ENCODE results near the gene PSMC1.
A peak's percentile ranks its signal among the peaks of the same experiment; 100 is the strongest.

Gene PSMC1

DNA sequence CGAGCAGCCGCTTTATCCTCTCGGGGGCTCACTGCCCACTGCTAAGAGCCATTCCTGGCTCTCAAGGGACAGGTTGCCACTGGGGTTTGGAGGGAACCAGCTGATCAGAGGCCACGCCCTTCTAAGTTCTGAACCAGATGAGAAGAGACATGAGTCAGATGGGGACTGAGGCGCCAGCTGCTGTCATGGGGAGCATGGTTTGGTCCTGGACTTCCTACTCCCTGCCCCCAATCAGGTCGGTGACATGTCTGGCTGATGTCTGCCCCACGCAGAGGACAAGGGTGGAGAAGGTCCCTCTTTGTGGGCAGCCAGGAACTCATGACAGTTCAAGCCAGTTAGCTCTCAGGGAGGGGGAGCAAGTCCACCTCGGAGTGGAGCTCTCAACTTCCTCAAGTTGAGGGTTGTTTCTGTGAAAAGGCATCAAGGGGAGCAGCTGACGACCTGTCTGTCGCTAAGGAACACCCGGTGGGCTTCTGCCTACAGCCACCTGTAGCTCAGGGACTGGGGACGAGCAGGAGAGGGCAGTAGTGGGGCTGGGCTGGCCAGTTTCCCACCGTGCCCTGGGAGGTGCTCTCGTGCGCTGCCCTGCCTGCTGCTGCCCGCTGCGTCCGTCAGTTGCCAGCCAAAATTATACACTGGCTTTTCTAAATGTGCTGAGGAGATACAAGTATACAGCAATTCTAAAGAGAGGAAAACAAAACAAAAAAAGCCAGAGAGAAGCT lies 20.5 kb downstream of the PSMC1 start:
- no peak for DNase-seq

DNA sequence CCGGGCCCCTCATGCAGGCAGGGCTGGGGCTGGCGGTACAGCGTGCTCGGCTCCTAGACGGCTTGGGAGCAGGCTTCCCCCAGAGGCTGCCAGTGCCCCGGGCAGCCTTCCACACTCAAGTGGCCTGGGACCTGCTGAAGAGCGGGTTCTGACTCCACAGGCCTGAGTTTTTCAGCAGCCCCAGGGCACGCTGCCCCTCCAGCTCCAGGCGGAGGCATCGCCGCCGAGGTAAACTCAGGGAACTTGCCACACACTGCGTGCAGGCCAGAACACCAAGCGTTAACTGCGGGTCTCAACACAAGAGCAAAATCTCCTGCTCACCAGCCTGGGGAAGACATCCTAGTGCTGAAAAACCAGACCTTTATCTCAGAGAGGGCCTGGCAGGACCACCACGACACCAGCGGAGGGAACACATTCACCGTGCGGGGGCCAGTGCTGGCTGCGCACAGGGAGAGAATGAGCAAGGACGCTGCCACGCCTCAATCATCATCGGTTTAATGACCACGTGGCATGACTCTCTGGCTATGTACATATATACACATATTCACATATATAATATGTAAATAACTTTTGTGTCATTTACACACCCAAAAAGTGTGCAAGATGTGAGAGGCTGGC lies 21.3 kb downstream of the PSMC1 start:
- DNase-seq: no peak

DNA sequence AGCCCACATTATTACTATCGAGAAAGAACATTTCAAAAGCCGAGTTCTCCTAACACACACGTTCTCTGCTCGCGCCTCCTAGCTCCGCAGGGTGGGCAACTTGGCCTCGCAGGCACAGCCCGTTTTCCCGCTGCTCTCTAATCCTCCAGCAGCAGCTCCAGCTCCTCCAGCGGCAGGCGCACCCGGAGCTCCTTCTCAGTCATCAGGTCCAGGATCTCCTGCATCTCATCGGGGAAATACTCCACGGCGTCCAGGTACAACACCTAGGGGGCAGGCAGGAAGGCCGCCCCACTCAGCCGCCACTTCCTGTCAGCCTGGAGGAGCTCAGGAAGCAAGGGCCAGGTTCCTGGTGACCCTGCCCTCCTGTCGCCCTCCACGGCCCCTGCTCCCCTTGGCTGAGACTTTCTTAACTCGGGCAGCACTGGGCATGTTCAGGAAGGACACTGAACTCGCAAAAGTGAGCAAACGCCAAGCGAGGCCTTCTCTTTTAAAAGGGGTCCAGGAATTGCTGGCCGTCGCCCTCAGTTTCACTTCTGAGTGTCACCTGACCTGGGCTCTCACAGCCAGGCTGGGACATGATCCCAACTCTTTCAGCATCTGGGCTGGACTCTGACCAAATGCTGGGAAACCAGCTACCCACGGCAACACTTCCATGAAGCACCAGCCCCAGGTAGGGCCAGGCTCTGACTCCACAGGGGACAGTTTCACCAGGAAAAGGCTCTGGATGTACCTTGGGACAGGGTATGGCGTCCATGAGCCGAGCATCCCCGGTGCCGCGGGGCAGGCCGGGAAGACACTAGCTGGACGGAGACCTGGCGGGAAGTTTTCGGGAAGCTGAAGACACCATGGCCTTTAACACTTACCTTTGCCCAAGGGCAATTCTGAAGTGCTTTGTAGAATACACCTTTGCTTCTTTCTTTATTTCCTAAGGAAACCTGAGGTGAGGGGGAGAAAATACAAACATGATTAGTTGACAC lies 22.1 kb downstream of the PSMC1 start:
- no peak for DNase-seq

DNA sequence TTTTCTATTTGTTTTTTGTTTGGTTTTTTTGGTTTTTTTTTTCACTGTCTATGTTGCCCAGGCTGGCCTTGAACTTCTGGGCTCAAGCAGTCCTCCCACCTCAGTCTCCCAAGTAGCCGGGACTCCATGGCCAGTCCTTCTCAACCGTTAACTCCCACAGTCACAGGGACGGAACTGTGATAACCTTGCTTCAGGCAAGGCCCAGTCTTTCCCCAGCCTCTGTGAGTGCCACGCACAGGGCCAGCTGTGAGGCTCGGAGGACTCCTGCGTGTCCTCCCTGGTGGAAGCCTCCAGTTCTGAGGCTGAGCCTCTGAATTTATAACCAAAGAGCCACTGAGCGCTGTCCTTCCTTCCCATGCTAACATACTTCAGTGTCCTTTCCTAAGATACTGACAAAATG lies 23.7 kb downstream of the PSMC1 start:
- no peak for DNase-seq

DNA sequence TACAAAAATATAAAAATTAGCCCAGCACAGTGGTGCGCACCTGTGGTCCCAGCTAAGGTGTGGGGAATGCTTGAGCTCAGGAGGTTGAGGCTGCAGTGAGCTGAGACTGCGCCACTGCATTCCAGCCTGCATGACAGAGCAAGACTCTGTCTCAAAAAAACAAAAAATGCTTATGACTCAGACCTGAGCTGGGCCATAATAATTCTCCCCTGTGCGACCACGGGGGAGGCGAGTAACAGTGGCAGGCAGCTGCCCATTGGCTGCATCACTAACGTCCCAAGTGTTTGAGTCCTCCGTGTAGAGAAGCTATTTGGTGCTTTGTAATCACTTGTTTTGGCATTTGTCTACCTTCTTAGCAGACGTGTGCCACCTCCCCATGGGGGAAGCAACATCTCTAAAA lies 24.9 kb downstream of the PSMC1 start:
- no peak for DNase-seq

DNA sequence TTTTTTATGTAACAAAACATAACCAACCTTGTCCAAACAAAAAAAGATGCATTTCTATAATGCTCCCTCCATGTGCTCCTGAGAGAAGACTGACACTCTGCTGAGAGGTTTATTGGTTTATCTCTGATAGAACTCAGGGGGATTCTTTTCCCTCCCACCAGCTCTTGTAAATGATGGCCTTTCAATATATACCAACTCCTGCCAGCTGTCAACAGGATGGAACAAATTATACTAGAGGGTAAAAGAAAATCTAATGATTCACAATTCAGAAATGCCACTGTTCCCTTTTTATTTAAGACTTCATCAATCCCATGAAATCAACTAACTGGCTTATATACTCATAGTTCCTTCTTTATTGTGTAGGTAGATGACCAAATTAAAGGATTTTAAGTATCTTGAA lies 25.4 kb downstream of the PSMC1 start:
- DNase-seq: no peak

DNA sequence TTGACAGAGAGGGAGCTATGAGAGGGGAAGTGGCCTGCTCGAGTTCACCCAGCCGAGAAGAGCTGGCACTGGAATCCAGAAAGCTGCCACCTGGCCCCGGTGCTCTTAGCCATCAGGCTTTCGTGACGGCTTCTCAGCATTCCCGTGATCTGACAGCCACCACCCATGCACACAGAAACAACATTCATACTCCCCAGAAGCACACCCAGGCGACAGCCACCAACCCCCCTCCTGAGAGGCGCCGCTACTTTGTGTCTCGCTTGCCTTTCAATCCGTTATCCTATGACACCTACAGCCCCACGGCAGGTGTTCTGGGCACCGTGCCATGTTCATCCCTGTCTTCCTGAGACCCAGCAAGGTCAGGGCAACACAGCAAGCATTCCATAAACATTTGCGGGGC lies 31.4 kb downstream of the PSMC1 start:
- DNase-seq: no peak

DNA sequence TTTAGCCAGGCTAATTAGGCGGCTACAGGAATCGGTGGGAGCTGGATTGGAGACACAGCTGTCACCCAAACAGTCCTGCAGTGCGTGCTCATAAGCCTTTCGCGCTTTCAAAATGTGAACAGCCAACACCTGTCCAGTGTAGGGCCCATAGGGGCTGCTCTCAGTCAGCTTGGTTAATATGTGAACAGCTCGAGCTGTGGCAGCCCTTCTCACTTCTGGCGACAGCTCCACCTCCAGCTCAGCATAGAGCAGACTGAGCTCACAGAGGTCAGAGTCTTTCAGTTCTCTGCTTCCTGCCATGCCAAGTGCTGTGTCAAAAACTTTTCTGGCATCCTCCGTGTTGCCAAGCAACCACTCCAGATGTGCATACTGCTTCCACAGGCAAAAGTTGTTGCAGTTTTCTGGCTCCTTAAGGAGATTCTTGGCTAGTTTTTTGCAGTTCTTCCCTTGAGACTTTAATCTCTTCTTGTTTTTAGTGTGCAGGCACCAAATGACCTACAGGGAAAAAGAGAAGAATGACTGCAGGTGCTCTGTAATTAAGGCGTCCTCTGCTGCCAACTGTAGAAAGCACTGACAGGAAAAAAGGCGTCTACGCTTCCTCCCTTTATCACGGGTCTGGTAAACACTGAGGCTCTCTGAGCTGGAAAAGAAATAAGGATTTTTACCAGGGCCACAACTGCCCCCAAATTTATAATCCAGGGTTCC lies 32.5 kb downstream of the PSMC1 start:
- no peak for DNase-seq

DNA sequence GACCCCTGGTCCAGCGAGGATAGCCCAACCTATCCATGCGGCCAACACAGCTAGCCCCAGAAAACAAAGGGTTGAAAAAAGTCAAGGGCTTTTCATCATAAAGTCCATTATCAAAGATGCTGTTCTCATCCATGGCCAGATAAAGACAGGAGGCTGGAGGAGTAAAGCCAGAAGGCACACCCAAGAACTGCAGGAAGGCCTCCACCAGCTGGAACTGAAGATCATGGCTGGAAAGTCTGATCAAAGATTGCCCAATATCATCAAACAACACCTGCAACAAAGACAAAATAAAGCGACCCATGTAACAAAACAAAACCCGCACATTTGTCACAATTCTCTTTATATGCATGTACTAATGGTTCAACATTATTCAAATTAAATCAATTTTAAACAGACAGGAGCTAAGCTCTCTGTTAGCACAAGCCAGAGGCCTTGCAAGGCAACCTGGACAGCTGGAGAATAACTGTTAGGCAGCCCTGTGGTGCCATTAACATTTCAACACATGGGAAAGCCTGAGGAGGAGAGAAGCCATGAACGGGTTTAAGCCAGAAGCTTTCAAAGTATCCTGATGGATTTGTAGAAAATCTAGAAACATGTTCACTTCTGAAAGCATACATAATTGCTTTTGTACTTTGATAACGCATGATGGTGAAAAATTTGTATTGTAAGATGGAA lies 34.1 kb downstream of the PSMC1 start:
- no peak for DNase-seq

DNA sequence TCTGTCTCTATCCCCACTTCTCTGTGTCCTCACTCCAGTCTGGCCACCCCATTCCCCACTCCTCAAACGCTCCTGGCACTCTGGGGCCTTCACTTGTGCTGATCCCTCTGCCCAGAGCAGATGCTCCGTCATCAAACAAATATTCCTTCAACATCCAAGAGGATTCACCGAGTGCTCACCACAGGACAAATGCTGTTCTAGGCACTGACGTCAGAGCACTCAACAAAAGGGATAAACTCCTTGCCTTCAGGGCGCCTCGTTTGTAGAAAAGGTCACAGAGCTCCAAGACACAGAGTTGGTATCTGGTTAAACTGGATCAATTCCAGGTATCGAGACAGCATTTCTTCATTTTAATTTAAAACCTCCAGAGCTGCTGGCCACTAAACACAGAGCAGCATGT lies 35.3 kb downstream of the PSMC1 start:
- DNase-seq: no peak

DNA sequence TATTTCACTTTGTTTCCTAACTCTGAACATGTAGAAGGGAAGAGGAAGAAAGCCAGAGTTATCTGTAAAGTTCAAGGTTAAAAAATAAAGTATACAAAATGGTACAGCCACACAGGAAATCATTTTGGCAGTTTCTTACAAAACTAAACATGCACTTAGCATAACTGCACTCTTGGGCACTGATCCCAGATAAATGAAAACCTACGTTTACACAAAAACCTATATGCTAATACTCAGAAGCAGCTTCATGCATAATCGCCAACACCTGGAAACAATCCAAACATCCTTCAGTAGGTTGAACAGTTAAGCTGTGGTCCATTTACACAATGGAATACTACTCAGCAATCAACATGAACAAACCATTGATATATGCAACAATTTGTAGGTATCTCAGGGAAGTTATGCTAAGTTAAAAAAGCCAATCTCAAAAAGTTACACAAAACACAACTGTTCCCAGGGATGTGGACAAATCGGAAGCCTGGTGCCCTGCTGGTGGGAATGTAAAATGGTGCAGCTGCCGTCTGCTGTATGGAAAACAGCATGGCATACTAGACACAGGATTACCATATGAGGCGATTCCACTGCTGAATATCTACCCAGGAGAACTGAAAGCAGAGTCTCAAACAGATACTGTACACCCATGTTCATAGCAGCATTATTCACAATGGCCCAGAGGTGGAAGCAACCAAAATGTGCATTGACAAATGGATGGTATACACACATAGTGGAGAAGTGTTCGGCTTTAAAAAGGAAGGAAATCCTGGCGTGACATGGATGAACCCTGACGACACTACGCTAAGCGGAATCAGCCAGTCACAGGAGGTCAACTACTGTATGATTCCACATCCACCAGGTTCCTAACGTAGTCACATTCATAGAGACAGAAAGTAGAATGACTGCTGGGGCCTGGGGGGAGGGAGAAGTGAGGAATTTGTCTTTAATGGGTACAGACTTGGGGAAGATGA lies 37.7 kb downstream of the PSMC1 start:
- DNase-seq: no peak

DNA sequence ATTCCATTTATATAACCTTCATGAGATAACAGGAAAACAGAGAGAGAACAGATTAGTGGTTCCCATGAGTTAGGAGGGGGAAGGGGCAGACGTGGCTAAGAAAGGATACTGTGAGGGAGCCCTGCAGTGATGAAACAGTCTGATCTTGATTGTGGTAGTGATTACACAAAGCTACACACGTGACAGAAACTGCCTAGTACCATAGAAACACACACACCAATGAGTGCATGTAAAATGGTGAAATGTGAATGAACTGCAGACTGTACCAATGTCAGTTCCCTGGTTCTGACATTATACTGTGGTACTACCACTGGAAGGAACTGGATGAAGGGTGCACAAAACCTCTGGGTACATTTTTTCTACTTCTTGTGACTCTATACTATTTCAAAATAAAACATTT lies 38.5 kb downstream of the PSMC1 start:
- DNase-seq: no peak

DNA sequence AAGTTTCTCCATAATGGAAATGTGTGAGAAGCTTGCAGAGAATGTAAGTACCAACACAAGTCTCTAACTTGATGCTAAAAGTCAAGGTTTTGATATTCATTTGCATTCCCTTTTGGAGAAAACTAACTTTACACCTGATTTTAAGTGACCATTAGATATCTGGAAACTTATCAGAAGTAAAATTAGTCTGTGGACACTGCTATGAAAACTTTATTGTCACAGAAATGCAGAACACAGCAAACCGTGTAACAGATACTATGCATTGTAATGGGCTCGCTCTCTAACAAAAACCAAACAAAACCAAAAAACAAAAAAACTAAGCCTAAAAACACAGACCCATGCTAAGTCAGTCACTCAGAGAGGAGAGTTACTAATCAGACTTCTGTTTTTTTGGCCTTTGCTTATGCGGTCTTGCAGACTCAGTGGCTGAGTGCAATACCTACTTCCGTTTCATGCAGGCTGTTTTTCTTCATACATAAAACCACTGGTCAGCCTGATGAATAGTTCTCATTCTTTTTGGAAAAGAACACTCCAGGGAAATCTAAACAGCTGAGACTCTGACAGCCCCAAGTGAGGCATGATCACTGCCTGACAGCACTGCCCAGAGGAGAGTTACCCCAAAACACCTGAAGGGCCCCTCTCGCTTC lies 39.6 kb downstream of the PSMC1 start:
- DNase-seq: no peak

DNA sequence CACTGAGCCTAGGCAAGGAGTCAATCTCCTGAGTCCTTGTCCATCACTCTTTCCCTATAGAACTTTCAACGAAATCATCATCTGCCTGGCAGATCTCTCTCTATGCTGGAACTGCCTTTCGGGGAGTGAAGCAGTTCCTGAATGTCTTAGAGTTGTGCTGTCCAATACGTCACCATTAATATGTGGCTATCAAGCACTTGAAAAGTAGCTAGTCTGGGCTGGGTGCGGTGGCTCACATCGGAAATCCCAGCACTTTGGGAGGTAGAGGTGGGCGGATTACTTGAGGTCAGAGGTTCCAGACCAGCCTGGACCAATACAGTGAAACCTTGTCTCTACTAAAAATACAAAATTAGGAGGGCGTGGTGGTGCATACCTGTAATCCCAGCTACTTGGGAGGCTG lies 40.3 kb downstream of the PSMC1 start:
- DNase-seq: no peak

DNA sequence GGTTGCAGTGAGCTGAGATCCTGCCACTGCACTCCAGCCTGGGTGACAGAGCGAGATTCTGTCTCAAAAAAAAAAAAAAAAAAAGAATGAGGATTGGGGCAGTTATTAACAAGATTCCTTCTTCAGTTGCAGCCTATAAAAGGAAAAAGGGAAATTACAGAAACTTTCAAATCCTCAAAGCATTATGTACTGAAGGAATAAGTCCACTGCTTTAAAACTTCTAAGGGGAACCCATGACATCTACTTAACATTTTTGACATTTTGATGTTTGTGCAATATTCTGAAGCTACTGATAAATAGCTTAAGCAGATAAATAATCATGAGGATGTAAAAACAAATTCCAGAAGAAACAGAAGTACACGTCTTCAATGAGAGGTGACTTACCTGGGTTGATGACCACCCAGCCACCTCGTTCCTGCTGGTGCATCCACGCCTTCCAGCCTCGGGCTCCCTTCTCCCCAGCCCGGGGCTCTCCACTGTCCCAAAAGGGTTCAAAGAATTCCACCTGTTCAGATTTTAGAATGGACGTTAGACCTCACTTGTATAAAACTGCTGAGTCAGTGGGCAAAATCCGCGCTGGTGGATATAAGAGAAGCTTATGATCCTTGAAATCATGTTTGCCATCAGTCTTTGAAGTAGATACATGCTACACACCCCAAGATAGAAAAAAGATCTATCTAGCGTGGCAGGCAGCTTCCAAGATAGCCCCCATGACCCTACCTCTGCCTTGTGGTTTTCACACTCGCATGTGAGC lies 41.7 kb downstream of the PSMC1 start:
- no peak for DNase-seq

DNA sequence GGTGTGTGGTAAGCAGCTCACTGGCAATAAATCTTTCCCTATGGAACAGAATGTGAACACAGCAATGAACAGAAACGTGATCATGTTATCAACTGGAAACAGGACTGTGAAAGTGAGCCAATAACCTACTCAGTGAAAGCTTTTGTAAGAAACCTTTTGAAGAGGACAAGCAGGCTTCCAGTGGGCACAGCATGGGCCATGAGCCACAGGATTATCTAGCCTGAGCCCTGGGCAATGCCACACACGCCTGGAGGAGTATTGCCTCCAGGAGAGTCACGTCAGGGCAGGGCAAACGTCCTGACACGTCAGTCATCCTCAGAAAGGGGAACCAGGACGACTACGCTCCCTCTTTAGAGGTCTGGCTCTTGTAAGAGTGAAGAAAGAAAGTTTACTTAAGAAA lies 43.1 kb downstream of the PSMC1 start:
- no peak for DNase-seq

DNA sequence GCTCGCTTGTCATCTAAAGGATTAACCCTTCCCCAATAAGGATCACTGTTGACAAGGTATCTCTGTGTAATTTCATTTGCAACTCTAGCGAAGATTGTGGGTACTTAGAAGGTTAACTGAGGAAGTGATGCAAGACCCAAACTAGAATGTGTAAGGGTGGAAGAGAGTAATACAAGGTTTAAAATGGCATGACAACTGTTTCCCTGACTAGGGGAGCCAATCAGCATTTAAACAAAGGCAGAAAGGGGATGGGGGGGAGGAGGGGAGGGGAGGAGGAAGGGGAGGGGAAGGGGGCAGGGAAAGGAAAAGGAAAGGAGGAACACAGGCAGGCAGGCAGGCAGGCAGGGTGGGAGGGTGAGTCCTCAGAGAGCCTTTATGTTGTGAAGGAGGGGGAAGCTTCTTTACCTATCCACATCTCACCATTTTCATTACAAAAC lies 44.3 kb downstream of the PSMC1 start:
- no peak for DNase-seq

DNA sequence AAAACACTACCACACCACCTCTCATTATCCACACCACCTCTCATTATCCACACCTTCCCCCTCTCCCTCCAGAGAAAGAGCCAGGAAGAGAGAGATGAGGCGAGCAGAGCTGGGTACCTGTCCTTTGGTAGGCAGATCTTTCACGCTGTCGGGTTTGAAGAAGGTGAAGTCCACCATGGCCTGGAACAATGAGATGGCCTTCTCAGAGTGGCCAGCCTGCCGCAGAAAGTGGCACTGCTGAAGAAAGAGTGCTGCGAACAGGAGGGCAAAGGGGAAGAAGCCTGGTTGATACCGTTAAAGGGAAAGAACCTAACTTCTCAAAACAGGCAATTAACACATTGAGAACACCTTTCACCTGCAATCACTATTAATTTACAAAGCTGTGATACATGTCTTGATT lies 44.8 kb downstream of the PSMC1 start:
- DNase-seq: no peak

DNA sequence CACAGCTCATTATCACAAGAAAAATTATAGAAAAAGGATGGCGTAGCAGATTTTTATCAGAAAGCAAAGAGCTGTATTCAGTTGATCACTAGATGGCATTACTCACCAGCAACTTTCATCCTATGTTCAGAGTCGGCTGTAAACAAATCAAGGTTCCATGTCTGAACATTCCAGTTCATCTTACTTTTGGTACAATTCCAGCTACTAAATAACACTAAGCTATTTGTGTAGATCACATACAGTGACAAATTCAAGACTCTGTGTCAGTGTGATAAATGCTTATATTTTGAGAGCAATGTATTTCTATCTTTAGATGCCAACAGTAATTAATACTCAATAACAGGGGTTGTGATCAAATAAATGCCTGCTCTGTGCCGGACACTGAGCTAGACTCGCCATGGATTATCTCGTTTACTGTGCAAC lies 45.3 kb downstream of the PSMC1 start:
- DNase-seq: peak; percentile 81

Measured in DMS79 treated with DMSO at 0.1 percent for 48 hours (cell line).